Measurements from ENCODE around the gene ABI3BP.

DNA sequence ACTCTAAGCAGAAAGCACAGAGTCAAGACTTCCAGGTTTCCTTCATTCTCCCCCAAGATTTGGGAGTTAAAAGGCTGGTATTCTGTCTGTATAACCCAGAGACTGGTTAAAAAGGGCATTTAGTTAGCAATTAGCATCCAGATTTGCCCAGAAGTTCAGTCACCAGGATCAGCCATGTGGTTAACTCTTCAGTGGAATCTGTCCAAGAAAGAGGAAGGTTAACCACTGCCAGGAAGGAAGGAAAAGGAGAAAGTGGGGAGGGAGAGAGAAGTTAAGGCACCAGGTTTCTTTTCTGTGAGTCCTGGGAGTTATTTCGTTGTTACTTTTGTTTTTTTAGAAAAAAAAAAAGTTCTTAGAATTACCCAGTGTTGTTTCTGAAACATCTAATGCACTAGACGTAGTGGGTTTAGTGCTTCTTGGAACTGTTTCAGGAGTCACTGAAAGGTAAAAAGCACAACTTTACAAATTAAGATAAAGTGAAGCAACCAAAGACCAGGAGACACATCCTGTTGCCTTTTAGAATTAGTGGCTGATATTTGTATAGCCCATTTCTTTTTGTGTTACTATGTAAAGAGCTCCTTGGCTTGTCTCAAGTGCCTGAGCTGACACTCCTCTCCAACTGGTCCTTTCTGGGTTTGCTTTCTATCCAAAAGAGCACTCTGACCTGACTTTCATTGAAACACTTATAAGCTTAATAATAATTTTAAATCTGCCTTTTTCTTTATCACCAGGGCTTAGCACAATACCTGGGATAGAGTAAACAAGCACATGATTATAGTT lies 128.6 kb downstream of the ABI3BP start:
- TF ChIP-seq, protein P1, sequence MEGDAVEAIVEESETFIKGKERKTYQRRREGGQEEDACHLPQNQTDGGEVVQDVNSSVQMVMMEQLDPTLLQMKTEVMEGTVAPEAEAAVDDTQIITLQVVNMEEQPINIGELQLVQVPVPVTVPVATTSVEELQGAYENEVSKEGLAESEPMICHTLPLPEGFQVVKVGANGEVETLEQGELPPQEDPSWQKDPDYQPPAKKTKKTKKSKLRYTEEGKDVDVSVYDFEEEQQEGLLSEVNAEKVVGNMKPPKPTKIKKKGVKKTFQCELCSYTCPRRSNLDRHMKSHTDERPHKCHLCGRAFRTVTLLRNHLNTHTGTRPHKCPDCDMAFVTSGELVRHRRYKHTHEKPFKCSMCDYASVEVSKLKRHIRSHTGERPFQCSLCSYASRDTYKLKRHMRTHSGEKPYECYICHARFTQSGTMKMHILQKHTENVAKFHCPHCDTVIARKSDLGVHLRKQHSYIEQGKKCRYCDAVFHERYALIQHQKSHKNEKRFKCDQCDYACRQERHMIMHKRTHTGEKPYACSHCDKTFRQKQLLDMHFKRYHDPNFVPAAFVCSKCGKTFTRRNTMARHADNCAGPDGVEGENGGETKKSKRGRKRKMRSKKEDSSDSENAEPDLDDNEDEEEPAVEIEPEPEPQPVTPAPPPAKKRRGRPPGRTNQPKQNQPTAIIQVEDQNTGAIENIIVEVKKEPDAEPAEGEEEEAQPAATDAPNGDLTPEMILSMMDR (IDR thresholded peaks at IDR 0.05): no peak
- TF ChIP-seq POLR2A (IDR thresholded peaks at IDR 0.05): no peak
